IgD-negative memory B cell (primary cell): ENCODE data around the gene TNKS1BP1. TPM values are rescaled to one million over a fixed set of nuclear protein-coding genes. Genes with fewer than 3 reads are reported as not detected.
"Not testable (repeated sequence)": the region's sequence is repeated elsewhere in the genome, so short reads cannot be mapped to it uniquely, and the experiment has no call there.

ENCODE experiments used
- H3K27ac Mint-ChIP-seq, 3 donors: one replicate each; pipeline ENCODE4 v1.8.0; 2020 to 2022; ENCODE audit warnings: mild to moderate bottlenecking in 3 of 3, mixed read lengths in 3 of 3, moderate library complexity in 1 of 3
- H3K27me3 Mint-ChIP-seq: one replicate; pipeline ENCODE4 v1.8.0; 2021; ENCODE audit warnings: mixed read lengths
- H3K36me3 Mint-ChIP-seq: one replicate; pipeline ENCODE4 v1.8.0; 2020; ENCODE audit warnings: mild to moderate bottlenecking, mixed read lengths
- H3K4me1 Mint-ChIP-seq, 3 donors: one replicate each; pipeline ENCODE4 v1.8.0; 2020 to 2022; ENCODE audit warnings: mixed read lengths in 3 of 3, mild to moderate bottlenecking in 1 of 3
- H3K4me3 Mint-ChIP-seq, 4 donors: one replicate each; pipeline ENCODE4 v1.8.0; 2020 to 2022; ENCODE audit warnings: mild to moderate bottlenecking in 4 of 4, mixed read lengths in 4 of 4, moderate library complexity in 3 of 4
- H3K9me3 Mint-ChIP-seq, 3 donors: one replicate each; pipeline ENCODE4 v1.8.0; 2020 to 2021; ENCODE audit warnings: mixed read lengths in 3 of 3, mild to moderate bottlenecking in 1 of 3
- polyA plus RNA-seq: library from polyadenylated mRNA; unstranded; fragments of 300-500 nt; fragmentation: Illumina TruSeq; gene quantifications from one replicate; pipeline ENCODE4 v1.2.3, GENCODE V29; 2021

The TNKS1BP1 gene
- polyA plus RNA-seq, 1 donor from 2014 or later, result 5.5 TPM

GRCh38 chr11:57306161-57306876, 18.4 kb downstream of the TNKS1BP1 start:
- no peaks in the 10 kb centered on the region for H3K9me3 Mint-ChIP-seq
- H3K27ac Mint-ChIP-seq, result no peak overlapping the region
- H3K36me3 Mint-ChIP-seq, result peaks cover 6% of the 10 kb centered on the region
- no peak overlapping the region for H3K4me3 Mint-ChIP-seq
- H3K4me1 Mint-ChIP-seq, result peaks cover 0 to 2% (median 1%) of the 10 kb centered on the region in 3 donors
- H3K27me3 Mint-ChIP-seq, result no peaks in the 10 kb centered on the region

GRCh38 chr11:57305523-57305922, 19.2 kb downstream of the TNKS1BP1 start:
- H3K36me3 Mint-ChIP-seq, result peaks cover 9% of the 10 kb centered on the region
- no peak overlapping the region for H3K4me3 Mint-ChIP-seq
- H3K27me3 Mint-ChIP-seq, result no peaks in the 10 kb centered on the region
- H3K9me3 Mint-ChIP-seq, result no peaks in the 10 kb centered on the region
- peaks cover 0 to 1% (median 0%) of the 10 kb centered on the region in 3 donors for H3K4me1 Mint-ChIP-seq
- H3K27ac Mint-ChIP-seq, result no peak overlapping the region

- Mint-ChIP-seq H3K4me1 (peaks cover 0 to 1% (median 0%) of the 10 kb centered on the region in 3 donors), H3K27me3 (no peaks in the 10 kb centered on the region), H3K4me3 (peak overlapping the region in 1 of 4 donors; percentile 29), H3K27ac (no peak overlapping the region), H3K36me3 (peaks cover 15% of the 10 kb centered on the region), H3K9me3 (peaks cover 0 to 6% (median 0%) of the 10 kb centered on the region in 3 donors)
Measured at GRCh38 chr11:57303990-57304579, 20.7 kb downstream of the TNKS1BP1 start.

- Mint-ChIP-seq H3K36me3 (peaks cover 15% of the 10 kb centered on the region), H3K27me3 (no peaks in the 10 kb centered on the region), H3K4me3 (peak overlapping the region in 1 of 4 donors; percentile 29), H3K27ac (no peak overlapping the region), H3K9me3 (peaks cover 0 to 7% (median 0%) of the 10 kb centered on the region in 3 donors), H3K4me1 (peaks cover 0 to 1% (median 0%) of the 10 kb centered on the region in 3 donors)
Measured at GRCh38 chr11:57303280-57303989, 21.3 kb downstream of the TNKS1BP1 start.

- Mint-ChIP-seq H3K27me3 (no peaks in the 10 kb centered on the region), H3K4me1 (peaks cover 0 to 1% (median 0%) of the 10 kb centered on the region in 3 donors), H3K4me3 (no peak overlapping the region), H3K36me3 (peaks cover 13% of the 10 kb centered on the region), H3K9me3 (peaks cover 0 to 7% (median 3%) of the 10 kb centered on the region in 3 donors), H3K27ac (no peak overlapping the region)
Measured at GRCh38 chr11:57302489-57302888, 22.3 kb downstream of the TNKS1BP1 start.

GRCh38 chr11:57301711-57302423, 22.9 kb downstream of the TNKS1BP1 start:
- no peak overlapping the region for H3K27ac Mint-ChIP-seq
- H3K4me3 Mint-ChIP-seq, result no peak overlapping the region
- no peaks in the 10 kb centered on the region for H3K4me1 Mint-ChIP-seq
- peaks cover 10% of the 10 kb centered on the region for H3K36me3 Mint-ChIP-seq
- H3K9me3 Mint-ChIP-seq, result peaks cover 1 to 12% (median 3%) of the 10 kb centered on the region in 3 donors
- H3K27me3 Mint-ChIP-seq, result no peaks in the 10 kb centered on the region

- peaks cover 10% of the 10 kb centered on the region for H3K36me3 Mint-ChIP-seq
- no peak overlapping the region for H3K4me3 Mint-ChIP-seq
- H3K27me3 Mint-ChIP-seq, result no peaks in the 10 kb centered on the region
- H3K4me1 Mint-ChIP-seq, result no peaks in the 10 kb centered on the region
- no peak overlapping the region for H3K27ac Mint-ChIP-seq
- peaks cover 2 to 19% (median 3%) of the 10 kb centered on the region in 3 donors for H3K9me3 Mint-ChIP-seq
Measured at GRCh38 chr11:57300785-57301184, 24.0 kb downstream of the TNKS1BP1 start.

GRCh38 chr11:57299150-57299737, 25.5 kb downstream of the TNKS1BP1 start:
- no peaks in the 10 kb centered on the region for H3K27me3 Mint-ChIP-seq
- H3K36me3 Mint-ChIP-seq, result peaks cover 10% of the 10 kb centered on the region
- H3K4me3 Mint-ChIP-seq, result no peak overlapping the region
- H3K4me1 Mint-ChIP-seq, result no peaks in the 10 kb centered on the region
- H3K27ac Mint-ChIP-seq, result no peak overlapping the region
- peaks cover 2 to 19% (median 3%) of the 10 kb centered on the region in 3 donors for H3K9me3 Mint-ChIP-seq

GRCh38 chr11:57297221-57297620, 27.5 kb downstream of the TNKS1BP1 start:
- H3K36me3 Mint-ChIP-seq, result peaks cover 10% of the 10 kb centered on the region
- no peak overlapping the region for H3K27ac Mint-ChIP-seq
- no peak overlapping the region for H3K4me3 Mint-ChIP-seq
- no peaks in the 10 kb centered on the region for H3K27me3 Mint-ChIP-seq
- peaks cover 2 to 19% (median 3%) of the 10 kb centered on the region in 3 donors for H3K9me3 Mint-ChIP-seq
- H3K4me1 Mint-ChIP-seq, result no peaks in the 10 kb centered on the region

- not testable (repeated sequence) for H3K27ac Mint-ChIP-seq, H3K27me3 Mint-ChIP-seq, H3K36me3 Mint-ChIP-seq, H3K4me3 Mint-ChIP-seq, H3K4me1 Mint-ChIP-seq
- H3K9me3 Mint-ChIP-seq, result peaks cover 2 to 19% (median 3%) of the 10 kb centered on the region in 3 donors
Measured at GRCh38 chr11:57296205-57296604, 28.5 kb downstream of the TNKS1BP1 start.

GRCh38 chr11:57294225-57295131, 30.3 kb downstream of the TNKS1BP1 start:
- Mint-ChIP-seq H3K27me3 (peaks cover 7% of the 10 kb centered on the region), H3K9me3 (peaks cover 2 to 17% (median 3%) of the 10 kb centered on the region in 3 donors), H3K36me3 (peaks cover 4% of the 10 kb centered on the region), H3K4me3 (no peak overlapping the region), H3K27ac (no peak overlapping the region), H3K4me1 (peaks cover 0 to 1% (median 0%) of the 10 kb centered on the region in 3 donors)

GRCh38 chr11:57290288-57290687, 34.5 kb downstream of the TNKS1BP1 start:
- H3K4me1 Mint-ChIP-seq, result peaks cover 0 to 1% (median 0%) of the 10 kb centered on the region in 3 donors
- H3K27ac Mint-ChIP-seq, result no peak overlapping the region
- peaks cover 0 to 1% (median 0%) of the 10 kb centered on the region in 3 donors for H3K9me3 Mint-ChIP-seq
- no peaks in the 10 kb centered on the region for H3K36me3 Mint-ChIP-seq
- peaks cover 14% of the 10 kb centered on the region for H3K27me3 Mint-ChIP-seq
- no peak overlapping the region for H3K4me3 Mint-ChIP-seq

GRCh38 chr11:57288771-57289579, 35.8 kb downstream of the TNKS1BP1 start:
- H3K4me3 Mint-ChIP-seq, result no peak overlapping the region
- H3K36me3 Mint-ChIP-seq, result no peaks in the 10 kb centered on the region
- H3K4me1 Mint-ChIP-seq, result peaks cover 0 to 1% (median 0%) of the 10 kb centered on the region in 3 donors
- peaks cover 0 to 1% (median 0%) of the 10 kb centered on the region in 3 donors for H3K9me3 Mint-ChIP-seq
- peaks cover 14% of the 10 kb centered on the region for H3K27me3 Mint-ChIP-seq
- no peak overlapping the region for H3K27ac Mint-ChIP-seq
